IgD-negative memory B cell (primary cell): ENCODE measurements around the gene TMEM270. TPM values are rescaled to one million over a fixed set of nuclear protein-coding genes. Genes with fewer than 3 reads are reported as not detected.
"Not testable (repeated sequence)": the region's sequence is repeated elsewhere in the genome, so short reads cannot be mapped to it uniquely, and the experiment has no call there.

ENCODE experiments used
- H3K27ac Mint-ChIP-seq, 3 donors: one replicate each; pipeline ENCODE4 v1.8.0; 2020 to 2022; ENCODE audit warnings: mild to moderate bottlenecking in 3 of 3, mixed read lengths in 3 of 3, moderate library complexity in 1 of 3
- H3K27me3 Mint-ChIP-seq: one replicate; pipeline ENCODE4 v1.8.0; 2021; ENCODE audit warnings: mixed read lengths
- H3K36me3 Mint-ChIP-seq: one replicate; pipeline ENCODE4 v1.8.0; 2020; ENCODE audit warnings: mild to moderate bottlenecking, mixed read lengths
- H3K4me1 Mint-ChIP-seq, 3 donors: one replicate each; pipeline ENCODE4 v1.8.0; 2020 to 2022; ENCODE audit warnings: mixed read lengths in 3 of 3, mild to moderate bottlenecking in 1 of 3
- H3K4me3 Mint-ChIP-seq, 4 donors: one replicate each; pipeline ENCODE4 v1.8.0; 2020 to 2022; ENCODE audit warnings: mild to moderate bottlenecking in 4 of 4, mixed read lengths in 4 of 4, moderate library complexity in 3 of 4
- H3K9me3 Mint-ChIP-seq, 3 donors: one replicate each; pipeline ENCODE4 v1.8.0; 2020 to 2021; ENCODE audit warnings: mixed read lengths in 3 of 3, mild to moderate bottlenecking in 1 of 3
- polyA plus RNA-seq: library from polyadenylated mRNA; unstranded; fragments of 300-500 nt; fragmentation: Illumina TruSeq; gene quantifications from one replicate; pipeline ENCODE4 v1.2.3, GENCODE V29; 2021

TMEM270 gene
- polyA plus RNA-seq, 1 donor from 2014 or later: not detected

GRCh38 chr7:73884867-73885422, 24.0 kb downstream of the TMEM270 start:
- H3K36me3 Mint-ChIP-seq, H3K4me1 Mint-ChIP-seq, H3K9me3 Mint-ChIP-seq, H3K27ac Mint-ChIP-seq, H3K4me3 Mint-ChIP-seq: not testable (repeated sequence)
- H3K27me3 Mint-ChIP-seq: peaks cover 11% of the 10 kb centered on the region

DNA sequence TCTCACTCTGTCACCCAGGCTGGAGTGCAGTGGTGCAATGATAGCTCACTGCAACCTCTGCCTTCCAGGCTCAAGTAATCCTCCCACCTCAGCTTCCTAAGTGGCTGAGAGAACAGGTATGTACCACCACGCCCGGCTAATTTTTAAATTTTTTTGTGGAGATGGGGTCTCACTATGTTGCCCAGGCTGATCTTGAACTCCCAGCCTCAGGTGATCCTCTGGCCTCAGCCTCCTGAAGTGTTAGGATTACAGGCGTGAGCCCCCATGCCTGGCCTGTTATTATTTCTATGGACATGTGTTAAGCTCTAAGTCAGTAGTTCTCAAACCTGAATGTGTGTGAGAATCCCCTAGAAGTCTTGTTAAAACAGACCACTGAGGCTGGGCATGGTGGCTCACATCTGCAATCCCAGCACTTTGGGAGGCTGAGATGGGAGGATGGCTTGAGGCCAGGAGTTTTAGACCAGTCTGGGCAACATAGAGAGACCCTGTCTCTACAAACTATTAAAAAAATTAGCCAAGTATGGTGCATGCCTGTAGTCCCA, 24.5 kb downstream of the TMEM270 start:
- Mint-ChIP-seq H3K4me1 (no peaks in the 10 kb centered on the region), H3K4me3 (no peak overlapping the region), H3K9me3 (no peaks in the 10 kb centered on the region), H3K27ac (no peak overlapping the region), H3K27me3 (peaks cover 8% of the 10 kb centered on the region), H3K36me3 (no peaks in the 10 kb centered on the region)

GRCh38 chr7:73885975-73886798, 25.2 kb downstream of the TMEM270 start:
- H3K27ac Mint-ChIP-seq: no peak overlapping the region
- H3K4me1 Mint-ChIP-seq: no peaks in the 10 kb centered on the region
- H3K36me3 Mint-ChIP-seq: no peaks in the 10 kb centered on the region
- no peak overlapping the region for H3K4me3 Mint-ChIP-seq
- H3K27me3 Mint-ChIP-seq: peaks cover 9% of the 10 kb centered on the region
- H3K9me3 Mint-ChIP-seq: no peaks in the 10 kb centered on the region

- Mint-ChIP-seq H3K27ac (no peak overlapping the region), H3K27me3 (peaks cover 9% of the 10 kb centered on the region)
Measured at GRCh38 chr7:73887762-73888161, 26.8 kb downstream of the TMEM270 start.

GRCh38 chr7:73888959-73889358, 28.0 kb downstream of the TMEM270 start:
- Mint-ChIP-seq H3K27me3 (peaks cover 9% of the 10 kb centered on the region), H3K9me3 (no peaks in the 10 kb centered on the region), H3K4me3 (peak overlapping the region in 1 of 4 donors; percentile 52), H3K36me3 (no peaks in the 10 kb centered on the region), H3K4me1 (peaks cover 0 to 2% (median 0%) of the 10 kb centered on the region in 3 donors), H3K27ac (no peak overlapping the region)

More at GRCh38 chr7:73887762-73888161, 26.8 kb downstream of the TMEM270 start:
- Mint-ChIP-seq H3K4me3 (peak overlapping the region in 1 of 4 donors; percentile 43), H3K36me3 (no peaks in the 10 kb centered on the region), H3K9me3 (no peaks in the 10 kb centered on the region), H3K4me1 (peaks cover 0 to 2% (median 0%) of the 10 kb centered on the region in 3 donors)

- H3K27ac Mint-ChIP-seq: no peak overlapping the region
- peaks cover 10% of the 10 kb centered on the region for H3K27me3 Mint-ChIP-seq
- peaks cover 0 to 2% (median 0%) of the 10 kb centered on the region in 3 donors for H3K4me1 Mint-ChIP-seq
- H3K4me3 Mint-ChIP-seq: peak overlapping the region in 1 of 4 donors; percentile 56
- peaks cover 0 to 3% (median 0%) of the 10 kb centered on the region in 3 donors for H3K9me3 Mint-ChIP-seq
- no peaks in the 10 kb centered on the region for H3K36me3 Mint-ChIP-seq
Measured at GRCh38 chr7:73890555-73891147, 29.7 kb downstream of the TMEM270 start.

GRCh38 chr7:73891178-73891885, 30.4 kb downstream of the TMEM270 start:
- Mint-ChIP-seq H3K9me3 (peaks cover 3 to 9% (median 4%) of the 10 kb centered on the region in 3 donors), H3K27me3 (peaks cover 10% of the 10 kb centered on the region), H3K36me3 (no peaks in the 10 kb centered on the region), H3K27ac (no peak overlapping the region), H3K4me3 (no peak overlapping the region), H3K4me1 (peaks cover 0 to 2% (median 0%) of the 10 kb centered on the region in 3 donors)

DNA sequence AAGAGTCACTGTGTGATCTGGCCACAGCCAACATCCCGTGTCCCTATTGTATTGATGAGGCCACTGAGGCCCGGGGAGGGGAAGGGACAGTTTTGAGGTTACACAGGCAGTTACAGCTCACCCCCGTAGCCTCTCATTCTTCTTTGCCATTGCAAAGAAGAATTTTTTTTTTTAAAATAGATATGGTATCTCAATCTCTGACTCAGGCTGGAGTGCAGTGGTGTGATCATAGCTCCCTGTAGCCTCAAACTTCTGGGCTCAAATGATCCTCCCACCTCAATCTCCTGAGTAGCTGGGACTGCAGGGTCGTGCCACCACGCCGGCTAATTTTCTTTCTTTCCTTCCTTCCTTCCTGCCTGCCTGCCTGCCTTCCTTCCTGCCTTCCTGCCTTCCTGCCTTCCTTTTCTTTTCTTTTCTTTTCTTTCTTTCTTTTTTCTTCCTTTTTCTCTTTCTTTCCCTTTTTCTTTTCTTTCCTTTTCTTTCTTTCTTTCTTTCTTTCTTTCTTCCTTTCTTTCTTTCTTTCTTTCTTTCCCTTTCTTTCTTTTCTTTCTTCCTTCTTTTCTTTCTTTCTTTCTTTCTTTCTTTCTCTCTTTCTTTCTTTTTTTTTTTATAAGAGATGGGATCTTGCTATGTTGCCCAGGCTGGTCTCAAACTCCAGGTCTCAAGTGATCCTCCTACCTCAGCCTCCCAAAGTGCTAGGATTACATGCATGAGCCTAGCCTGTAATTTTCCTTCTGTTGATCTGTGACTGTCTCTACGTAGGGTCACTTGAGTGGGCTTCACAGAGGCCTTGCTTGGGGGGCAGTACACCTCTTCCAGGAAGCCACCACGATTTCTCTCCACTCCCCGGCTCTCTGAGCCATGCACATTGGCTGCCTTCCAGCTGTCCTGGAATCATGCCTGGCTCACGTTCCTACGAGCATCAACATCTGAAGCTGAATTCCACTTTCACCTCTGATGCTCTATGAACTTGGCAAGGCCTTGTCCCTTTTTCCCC, 31.3 kb downstream of the TMEM270 start:
- H3K4me1 Mint-ChIP-seq: peaks cover 0 to 2% (median 0%) of the 10 kb centered on the region in 3 donors
- no peaks in the 10 kb centered on the region for H3K36me3 Mint-ChIP-seq
- no peak overlapping the region for H3K27ac Mint-ChIP-seq
- H3K27me3 Mint-ChIP-seq: peaks cover 8% of the 10 kb centered on the region
- no peak overlapping the region for H3K4me3 Mint-ChIP-seq
- peaks cover 4 to 17% (median 5%) of the 10 kb centered on the region in 3 donors for H3K9me3 Mint-ChIP-seq

GRCh38 chr7:73893342-73894101, 32.6 kb downstream of the TMEM270 start:
- Mint-ChIP-seq H3K4me1 (peaks cover 0 to 2% (median 0%) of the 10 kb centered on the region in 3 donors), H3K9me3 (peaks cover 4 to 17% (median 8%) of the 10 kb centered on the region in 3 donors), H3K4me3 (no peak overlapping the region), H3K27ac (no peak overlapping the region), H3K36me3 (no peaks in the 10 kb centered on the region), H3K27me3 (peaks cover 3% of the 10 kb centered on the region)

- H3K36me3 Mint-ChIP-seq: no peaks in the 10 kb centered on the region
- H3K9me3 Mint-ChIP-seq: peaks cover 4 to 17% (median 9%) of the 10 kb centered on the region in 3 donors
- peak overlapping the region in 1 of 4 donors; percentile 55 for H3K4me3 Mint-ChIP-seq
- peaks cover 0 to 2% (median 0%) of the 10 kb centered on the region in 3 donors for H3K4me1 Mint-ChIP-seq
- no peak overlapping the region for H3K27ac Mint-ChIP-seq
- H3K27me3 Mint-ChIP-seq: peaks cover 3% of the 10 kb centered on the region
Measured at GRCh38 chr7:73894166-73894565, 33.2 kb downstream of the TMEM270 start.

DNA sequence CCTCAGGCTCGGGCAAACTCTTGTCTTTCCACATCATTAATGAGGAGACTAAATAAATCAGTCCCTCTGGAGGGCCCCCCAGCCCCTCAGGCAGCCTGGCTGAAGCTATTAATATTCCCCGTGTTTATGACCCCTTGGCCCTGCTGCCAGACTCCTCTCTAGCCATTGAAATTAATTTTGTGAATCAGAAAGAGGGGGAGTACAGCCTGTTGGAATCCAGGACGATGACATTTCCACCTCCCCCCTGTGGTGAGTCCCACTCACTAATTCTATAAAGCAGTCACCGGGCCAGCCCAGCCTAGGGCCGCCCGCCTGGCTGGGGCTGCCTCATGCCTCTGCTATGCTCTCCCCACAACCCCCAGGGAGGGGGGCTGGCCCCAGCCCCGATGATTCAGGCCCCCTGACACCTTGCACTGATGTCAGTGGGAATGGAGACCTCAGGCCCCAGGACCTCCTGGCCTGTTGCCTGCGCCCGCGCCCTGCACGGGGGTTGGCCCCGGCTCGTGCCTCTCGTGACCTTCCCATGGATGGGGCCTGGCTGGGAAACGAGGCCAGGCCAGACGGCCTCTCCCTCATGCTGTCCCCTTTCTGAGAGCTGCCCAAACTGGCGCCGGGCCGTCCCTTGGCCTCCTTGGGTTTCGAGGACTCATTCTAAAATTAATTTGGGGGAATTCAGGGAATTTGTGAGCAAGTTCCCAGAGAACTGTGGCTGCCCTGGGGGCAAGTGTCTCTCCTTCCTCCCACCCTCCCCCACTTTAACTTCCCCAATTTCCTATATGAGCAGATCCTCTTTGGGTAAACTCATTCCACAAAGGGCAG, 34.0 kb downstream of the TMEM270 start:
- H3K4me1 Mint-ChIP-seq: peaks cover 0 to 2% (median 0%) of the 10 kb centered on the region in 3 donors
- H3K9me3 Mint-ChIP-seq: peaks cover 4 to 17% (median 9%) of the 10 kb centered on the region in 3 donors
- peaks cover 3% of the 10 kb centered on the region for H3K27me3 Mint-ChIP-seq
- peak overlapping the region in 1 of 3 donors; percentile 47 for H3K27ac Mint-ChIP-seq
- no peaks in the 10 kb centered on the region for H3K36me3 Mint-ChIP-seq
- no peak overlapping the region for H3K4me3 Mint-ChIP-seq

DNA sequence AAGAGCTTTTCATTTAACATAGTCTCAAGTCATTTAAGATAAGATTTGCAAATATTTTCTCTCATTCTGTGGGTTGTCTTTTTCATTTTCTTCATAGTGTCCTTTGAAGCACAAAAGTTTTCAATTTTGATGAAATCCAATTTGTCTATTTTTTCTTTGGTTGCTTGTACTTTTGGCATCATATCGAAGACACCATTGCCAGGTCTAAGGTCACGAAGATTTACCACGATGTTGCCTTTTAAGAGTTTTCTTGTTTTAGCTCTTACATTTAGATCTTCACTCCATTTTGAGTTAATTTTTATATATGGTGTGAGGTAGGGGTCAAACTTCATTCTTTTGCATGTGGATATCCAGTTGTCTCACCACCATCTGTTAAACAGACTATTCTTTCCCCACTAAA, 34.7 kb downstream of the TMEM270 start:
- Mint-ChIP-seq H3K27ac (peak overlapping the region in 1 of 3 donors; percentile 47), H3K4me1 (peaks cover 0 to 2% (median 0%) of the 10 kb centered on the region in 3 donors), H3K4me3 (no peak overlapping the region)

More for the DNA sequence above, 34.7 kb downstream of the TMEM270 start:
- Mint-ChIP-seq H3K36me3 (no peaks in the 10 kb centered on the region), H3K9me3 (peaks cover 4 to 17% (median 9%) of the 10 kb centered on the region in 3 donors), H3K27me3 (peaks cover 2% of the 10 kb centered on the region)
